ENCODE measurements around the gene ZNF280A. TPM values are rescaled to one million over a fixed set of nuclear protein-coding genes. Genes with fewer than 3 reads are reported as not detected.

The ZNF280A gene
- total and polyA plus RNA-seq, 9 donors = 0.10 to 0.17 TPM; not detected in 7

GRCh38 chr22:22463855-22464540 lies 56.1 kb downstream of the ZNF280A start:
- H3K4me3 ChIP-seq = no peak overlapping the region
- intact Hi-C loops (cut with DNase I) = no loop called here
- no peaks in the 10 kb centered on the region for H3K36me3 ChIP-seq
- TF ChIP-seq POLR2A (IDR thresholded peaks at IDR 0.05) (no peak), EP300 (IDR thresholded peaks at IDR 0.05) (no peak)
- TF ChIP-seq, protein P1, sequence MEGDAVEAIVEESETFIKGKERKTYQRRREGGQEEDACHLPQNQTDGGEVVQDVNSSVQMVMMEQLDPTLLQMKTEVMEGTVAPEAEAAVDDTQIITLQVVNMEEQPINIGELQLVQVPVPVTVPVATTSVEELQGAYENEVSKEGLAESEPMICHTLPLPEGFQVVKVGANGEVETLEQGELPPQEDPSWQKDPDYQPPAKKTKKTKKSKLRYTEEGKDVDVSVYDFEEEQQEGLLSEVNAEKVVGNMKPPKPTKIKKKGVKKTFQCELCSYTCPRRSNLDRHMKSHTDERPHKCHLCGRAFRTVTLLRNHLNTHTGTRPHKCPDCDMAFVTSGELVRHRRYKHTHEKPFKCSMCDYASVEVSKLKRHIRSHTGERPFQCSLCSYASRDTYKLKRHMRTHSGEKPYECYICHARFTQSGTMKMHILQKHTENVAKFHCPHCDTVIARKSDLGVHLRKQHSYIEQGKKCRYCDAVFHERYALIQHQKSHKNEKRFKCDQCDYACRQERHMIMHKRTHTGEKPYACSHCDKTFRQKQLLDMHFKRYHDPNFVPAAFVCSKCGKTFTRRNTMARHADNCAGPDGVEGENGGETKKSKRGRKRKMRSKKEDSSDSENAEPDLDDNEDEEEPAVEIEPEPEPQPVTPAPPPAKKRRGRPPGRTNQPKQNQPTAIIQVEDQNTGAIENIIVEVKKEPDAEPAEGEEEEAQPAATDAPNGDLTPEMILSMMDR (IDR thresholded peaks at IDR 0.05) = peak; percentile 52 to 77 (median 55)
- DNase-seq = peak in 4 of 5 donors; percentile 26 to 57 (median 42)
- no peak overlapping the region for H3K27ac ChIP-seq
- no peaks in the 10 kb centered on the region for H3K27me3 ChIP-seq
- no peaks in the 10 kb centered on the region for H3K4me1 ChIP-seq (ENCODE audit: insufficient read depth)
- H3K9me3 ChIP-seq = no peaks in the 10 kb centered on the region
- 21 to 24% (median 23%) methylated on average over 18 of the region's 18 CpGs for WGBS, 3 donors

Other genes starting within 250 kb of the ZNF280A start
- gene ZNF280B, start 11.5 kb downstream of the ZNF280A start, total RNA-seq = 1 to 10 TPM in 6 of 7 donors, under 1 TPM in 1; 0.72 to 4.0 (median 2.5) TPM
- 1 to 10 TPM in 1 of 2 donors, under 1 TPM in 1; 0.92 to 1.9 TPM for gene ZNF280B, start 11.5 kb downstream of the ZNF280A start, polyA plus RNA-seq
- gene PRAME, start 39.0 kb upstream of the ZNF280A start, total RNA-seq = 1 to 10 TPM; 1.3 to 8.5 (median 2.5) TPM
- gene PRAME, start 39.0 kb upstream of the ZNF280A start, polyA plus RNA-seq = 10 to 100 TPM in 1 of 2 donors, 1 to 10 TPM in 1; 8.7 to 18.0 TPM
- gene GGTLC2, start 124.3 kb upstream of the ZNF280A start, total RNA-seq = not detected
- gene GGTLC2, start 124.3 kb upstream of the ZNF280A start, polyA plus RNA-seq = not detected

Measured in ovary (tissue), 9 donors.